ENCODE measurements around the gene LRCH1.

- TF ChIP-seq, protein P1, sequence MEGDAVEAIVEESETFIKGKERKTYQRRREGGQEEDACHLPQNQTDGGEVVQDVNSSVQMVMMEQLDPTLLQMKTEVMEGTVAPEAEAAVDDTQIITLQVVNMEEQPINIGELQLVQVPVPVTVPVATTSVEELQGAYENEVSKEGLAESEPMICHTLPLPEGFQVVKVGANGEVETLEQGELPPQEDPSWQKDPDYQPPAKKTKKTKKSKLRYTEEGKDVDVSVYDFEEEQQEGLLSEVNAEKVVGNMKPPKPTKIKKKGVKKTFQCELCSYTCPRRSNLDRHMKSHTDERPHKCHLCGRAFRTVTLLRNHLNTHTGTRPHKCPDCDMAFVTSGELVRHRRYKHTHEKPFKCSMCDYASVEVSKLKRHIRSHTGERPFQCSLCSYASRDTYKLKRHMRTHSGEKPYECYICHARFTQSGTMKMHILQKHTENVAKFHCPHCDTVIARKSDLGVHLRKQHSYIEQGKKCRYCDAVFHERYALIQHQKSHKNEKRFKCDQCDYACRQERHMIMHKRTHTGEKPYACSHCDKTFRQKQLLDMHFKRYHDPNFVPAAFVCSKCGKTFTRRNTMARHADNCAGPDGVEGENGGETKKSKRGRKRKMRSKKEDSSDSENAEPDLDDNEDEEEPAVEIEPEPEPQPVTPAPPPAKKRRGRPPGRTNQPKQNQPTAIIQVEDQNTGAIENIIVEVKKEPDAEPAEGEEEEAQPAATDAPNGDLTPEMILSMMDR (IDR thresholded peaks at IDR 0.05) = no peak
- no peak for TF ChIP-seq POLR2A (IDR thresholded peaks at IDR 0.05)
Measured at GRCh38 chr13:46561691-46562090, 8.7 kb downstream of the LRCH1 start.
